Fibroblast of lung (primary cell): Measurements from ENCODE around the gene SYDE1. TPM values are rescaled to one million over a fixed set of nuclear protein-coding genes. Genes with fewer than 3 reads are reported as not detected.

ENCODE experiments used
- DNase-seq, 2 donors: peaks; one replicate each; pipeline versions ENCODE4 v3.0.0 to v3.0.0-alpha.2; 2010; ENCODE audit warnings: low read depth in 2 of 2
- H2AFZ ChIP-seq: 2 replicates; pipeline ENCODE4 v1.5.1; 2012; ENCODE audit warnings: low read length, control low read depth, inconsistent platforms
- H3K27ac ChIP-seq: 2 replicates; pipeline ENCODE4 v1.5.1; 2011; ENCODE audit warnings: low read length, control low read depth; ENCODE audit not compliant: insufficient read depth
- H3K27me3 ChIP-seq: 2 replicates; pipeline ENCODE4 v1.5.1; 2011; ENCODE audit warnings: mild to moderate bottlenecking, low read length; ENCODE audit not compliant: control insufficient read depth, insufficient read depth
- H3K36me3 ChIP-seq: 2 replicates; pipeline ENCODE4 v1.5.1; 2011; ENCODE audit warnings: low read length; ENCODE audit not compliant: control insufficient read depth, insufficient read depth
- H3K4me1 ChIP-seq: 2 replicates; pipeline ENCODE4 v1.5.1; 2011; ENCODE audit warnings: low read length; ENCODE audit not compliant: control insufficient read depth, insufficient read depth; ENCODE audit errors: extremely low read depth
- H3K4me2 ChIP-seq: 2 replicates; pipeline ENCODE4 v1.5.1; 2011; ENCODE audit warnings: low read length, control low read depth; ENCODE audit not compliant: insufficient read depth; ENCODE audit errors: extremely low read depth
- H3K4me3 ChIP-seq, 4 experiments: fragments of 200-600 bp in 1 of 4; sonication (generic) in 1 of 4; replicated peaks in 1 of 4; 2 replicates each; pipeline ENCODE4 v1.5.1; 2011 to 2016; ENCODE audit warnings: low read length in 4 of 4, low read depth in 3 of 4, mild to moderate bottlenecking in 3 of 4, control low read depth in 2 of 4, inconsistent platforms in 1 of 4, mixed read lengths in 1 of 4; ENCODE audit not compliant: insufficient read depth in 1 of 4; ENCODE audit errors: control extremely low read depth in 1 of 4
- H3K79me2 ChIP-seq: 2 replicates; pipeline ENCODE4 v1.5.1; 2012; ENCODE audit warnings: mild to moderate bottlenecking, low read length, inconsistent platforms; ENCODE audit not compliant: control insufficient read depth, insufficient read depth
- H3K9ac ChIP-seq: 2 replicates; pipeline ENCODE4 v1.5.1; 2011; ENCODE audit warnings: mild to moderate bottlenecking, low read length, control low read depth; ENCODE audit not compliant: insufficient read depth
- H3K9me3 ChIP-seq: 2 replicates; pipeline ENCODE4 v1.5.1; 2012; ENCODE audit warnings: low read depth, low read length; ENCODE audit not compliant: control insufficient read depth, insufficient read depth
- H4K20me1 ChIP-seq: 2 replicates; pipeline ENCODE4 v1.5.1; 2011; ENCODE audit warnings: low read length; ENCODE audit not compliant: control insufficient read depth, insufficient read depth; ENCODE audit errors: extremely low read depth
- EZH2 ChIP-seq: IDR thresholded peaks from 2 replicates; pipeline ENCODE4 v1.5.1; 2012; ENCODE audit warnings: low read length, control low read depth, mild to moderate bottlenecking; ENCODE audit errors: missing control alignments
- polyA plus RNA-seq, 2 donors: library from polyadenylated mRNA; depleted of rRNA in 1 of 2; stranded (reverse) in 1 of 2; unstranded in 1 of 2; fragments of >200 nt; gene quantifications; 2 replicates each; pipeline ENCODE4 v1.2.1, GENCODE V29; 2011 to 2012; ENCODE audit warnings: missing spikeins in 1 of 2
- total RNA-seq: library from RNA; depleted of rRNA; stranded (reverse); fragments of >200 nt; gene quantifications from 2 replicates; pipeline ENCODE4 v1.2.1, GENCODE V29; 2014
- TF ChIP-seq, protein P1 (sequence below), 2 donors: IDR thresholded peaks in 1 of 2; conservative IDR thresholded peaks in 1 of 2; 1 replicate in 1 of 2; 2 replicates in 1 of 2; pipeline ENCODE4 v1.5.1; 2011 to 2012; ENCODE audit warnings: low read length in 2 of 2, control low read depth in 1 of 2, inconsistent platforms in 1 of 2, low read depth in 1 of 2, mild to moderate bottlenecking in 1 of 2

SYDE1 gene
- total and polyA plus RNA-seq, 2 donors (not counting 1 experiment from before 2014, with no cell fraction given) = 21.0 to 28.6 TPM

DNA sequence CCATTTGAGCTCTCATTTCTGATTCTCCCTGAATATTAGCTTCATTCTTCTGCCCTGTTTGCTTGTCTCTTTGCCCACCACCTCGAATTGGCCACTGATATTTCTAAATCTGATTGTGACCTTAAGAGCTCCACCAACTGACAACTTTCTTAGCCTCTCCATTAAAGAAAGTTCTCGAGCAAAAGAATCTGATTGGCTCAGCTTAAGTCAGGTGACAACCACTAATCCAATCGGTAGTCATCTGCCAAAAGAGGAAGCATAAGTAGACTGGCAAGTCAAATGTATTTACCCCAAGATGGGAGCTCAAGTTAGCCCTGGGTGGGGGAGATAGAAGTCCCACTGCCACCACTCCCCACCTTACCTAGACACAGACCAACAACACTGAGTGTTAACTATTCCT is 52.0 kb downstream of the SYDE1 start:
- Histone ChIP-seq H3K4me3 (no peak overlapping the region), H3K27ac (no peak overlapping the region), H3K9me3 (no peaks in the 10 kb centered on the region), H3K27me3 (no peaks in the 10 kb centered on the region), H2AFZ (no peak overlapping the region), H4K20me1 (no peaks in the 10 kb centered on the region), H3K36me3 (peaks cover 4% of the 10 kb centered on the region), H3K9ac (no peak overlapping the region), H3K79me2 (no peaks in the 10 kb centered on the region), H3K4me1 (no peaks in the 10 kb centered on the region), H3K4me2 (no peak overlapping the region)
- TF ChIP-seq EZH2 = no peak
- TF ChIP-seq, protein P1, sequence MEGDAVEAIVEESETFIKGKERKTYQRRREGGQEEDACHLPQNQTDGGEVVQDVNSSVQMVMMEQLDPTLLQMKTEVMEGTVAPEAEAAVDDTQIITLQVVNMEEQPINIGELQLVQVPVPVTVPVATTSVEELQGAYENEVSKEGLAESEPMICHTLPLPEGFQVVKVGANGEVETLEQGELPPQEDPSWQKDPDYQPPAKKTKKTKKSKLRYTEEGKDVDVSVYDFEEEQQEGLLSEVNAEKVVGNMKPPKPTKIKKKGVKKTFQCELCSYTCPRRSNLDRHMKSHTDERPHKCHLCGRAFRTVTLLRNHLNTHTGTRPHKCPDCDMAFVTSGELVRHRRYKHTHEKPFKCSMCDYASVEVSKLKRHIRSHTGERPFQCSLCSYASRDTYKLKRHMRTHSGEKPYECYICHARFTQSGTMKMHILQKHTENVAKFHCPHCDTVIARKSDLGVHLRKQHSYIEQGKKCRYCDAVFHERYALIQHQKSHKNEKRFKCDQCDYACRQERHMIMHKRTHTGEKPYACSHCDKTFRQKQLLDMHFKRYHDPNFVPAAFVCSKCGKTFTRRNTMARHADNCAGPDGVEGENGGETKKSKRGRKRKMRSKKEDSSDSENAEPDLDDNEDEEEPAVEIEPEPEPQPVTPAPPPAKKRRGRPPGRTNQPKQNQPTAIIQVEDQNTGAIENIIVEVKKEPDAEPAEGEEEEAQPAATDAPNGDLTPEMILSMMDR (conservative IDR thresholded peaks at IDR 0.05 in 1 of 2, IDR thresholded peaks at IDR 0.05 in 1 of 2; ENCODE audit: low read depth in 1 of 2, low read length in 2 of 2) = no peak
- peak in 1 of 2 donors; percentile 24 for DNase-seq

DNA sequence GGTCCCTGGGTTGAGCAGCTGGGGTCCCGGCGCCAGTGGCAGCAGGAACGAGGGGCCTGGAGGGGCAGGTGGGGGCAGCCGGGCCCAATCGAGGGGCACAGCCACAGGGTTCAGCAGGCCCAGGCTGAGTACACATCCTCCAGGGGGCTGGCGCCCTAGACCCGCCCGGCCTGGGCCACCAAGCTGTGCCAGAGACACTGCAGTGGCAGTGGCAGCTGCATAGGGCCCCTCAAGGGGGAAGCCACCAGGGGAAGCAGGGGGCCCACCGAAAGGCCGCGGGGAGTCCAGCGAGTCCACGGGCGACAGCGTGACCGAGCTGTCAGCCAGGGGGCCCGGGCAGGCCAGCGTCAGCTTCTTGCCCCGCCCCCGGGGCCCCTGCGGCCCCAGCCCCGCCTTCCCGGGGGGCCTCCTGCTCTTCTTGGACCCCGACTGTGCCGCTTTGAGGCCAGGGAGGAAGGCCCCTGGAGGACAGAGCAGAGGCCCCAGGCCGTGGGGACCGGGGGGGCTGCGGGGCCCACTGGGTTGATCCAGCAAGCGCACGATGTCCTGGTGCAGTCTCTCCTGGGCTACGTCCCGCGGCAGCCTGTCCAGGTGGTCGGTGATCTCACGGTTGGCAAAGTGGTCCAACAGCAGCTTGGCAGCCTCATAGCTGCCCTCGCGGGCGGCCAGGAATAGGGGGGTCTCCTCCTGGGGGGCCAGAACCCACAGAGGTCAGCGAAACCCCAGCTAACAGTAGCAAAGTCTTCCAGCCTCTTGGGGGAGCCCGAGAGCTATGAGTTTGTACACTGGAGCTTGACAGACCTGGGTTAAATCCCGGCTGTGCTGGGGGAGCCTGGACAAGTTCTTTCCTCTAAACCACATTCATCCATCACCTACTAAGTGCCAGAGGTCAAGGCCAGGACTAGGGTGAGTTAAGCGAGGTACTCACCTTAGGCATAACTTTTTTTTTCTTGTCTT is 54.1 kb downstream of the SYDE1 start:
- Histone ChIP-seq H3K27ac (no peak overlapping the region), H3K4me1 (no peaks in the 10 kb centered on the region), H2AFZ (no peak overlapping the region), H4K20me1 (no peaks in the 10 kb centered on the region), H3K36me3 (peaks cover 7% of the 10 kb centered on the region), H3K4me3 (no peak overlapping the region), H3K9ac (no peak overlapping the region), H3K4me2 (no peak overlapping the region), H3K27me3 (no peaks in the 10 kb centered on the region), H3K79me2 (no peaks in the 10 kb centered on the region), H3K9me3 (no peaks in the 10 kb centered on the region)
- no peak for TF ChIP-seq EZH2
- TF ChIP-seq, protein P1 (conservative IDR thresholded peaks at IDR 0.05 in 1 of 2, IDR thresholded peaks at IDR 0.05 in 1 of 2; ENCODE audit: low read depth in 1 of 2, low read length in 2 of 2) = peak; percentile 25 to 32
- DNase-seq = peak in 1 of 2 donors; percentile 9

Other genes with a start within 250 kb of the SYDE1 start
- gene OR7A17, start 221.3 kb upstream of the SYDE1 start, total RNA-seq = not detected in 2 replicates
- not detected in 2 replicates for gene OR7A17, start 221.3 kb upstream of the SYDE1 start, polyA plus RNA-seq
- gene OR7C2, start 165.9 kb upstream of the SYDE1 start, total RNA-seq = not detected in 2 replicates
- not detected in 2 replicates for gene OR7C2, start 165.9 kb upstream of the SYDE1 start, polyA plus RNA-seq
- gene SLC1A6, start 127.5 kb upstream of the SYDE1 start, total RNA-seq = not detected in 2 replicates
- not detected in 2 replicates for gene SLC1A6, start 127.5 kb upstream of the SYDE1 start, polyA plus RNA-seq
- gene CASP14, start 57.9 kb upstream of the SYDE1 start, total RNA-seq = not detected in 2 replicates
- gene CASP14, start 57.9 kb upstream of the SYDE1 start, polyA plus RNA-seq = not detected in 2 replicates
- gene OR1I1, start 25.2 kb upstream of the SYDE1 start, total RNA-seq = not detected in 2 replicates
- not detected in 2 replicates for gene OR1I1, start 25.2 kb upstream of the SYDE1 start, polyA plus RNA-seq
- 18.2 and 26.4 TPM in 2 replicates for gene NOTCH3, start 93.6 kb downstream of the SYDE1 start, total RNA-seq
- gene NOTCH3, start 93.6 kb downstream of the SYDE1 start, polyA plus RNA-seq = 3.9 and 42.6 TPM in 2 replicates
- gene EPHX3, start 125.0 kb downstream of the SYDE1 start, total RNA-seq = under 0.01 TPM in 2 replicates
- 0.05 and 0.07 TPM in 2 replicates for gene EPHX3, start 125.0 kb downstream of the SYDE1 start, polyA plus RNA-seq
- gene BRD4, start 225.1 kb downstream of the SYDE1 start, total RNA-seq = 9.8 and 20.1 TPM in 2 replicates
- 9.9 and 13.3 TPM in 2 replicates for gene BRD4, start 225.1 kb downstream of the SYDE1 start, polyA plus RNA-seq